HL-60 (cell line): Measurements from ENCODE around the gene ZC3H14.

Experiments used
- CTCF ChIP-seq: IDR thresholded peaks from one replicate; pipeline ENCODE4 v1.5.1; 2011; ENCODE audit warnings: low read length, control low read depth, inconsistent platforms; ENCODE audit not compliant: insufficient read depth
- GABPA ChIP-seq: IDR thresholded peaks from 2 replicates; pipeline ENCODE4 v1.6.1; 2012; ENCODE audit warnings: low read depth
- POLR2AphosphoS5 ChIP-seq: IDR thresholded peaks from 2 replicates; pipeline ENCODE4 v1.6.1; 2012; ENCODE audit warnings: low read depth
- TF ChIP-seq, protein P1 (sequence below): IDR thresholded peaks from 2 replicates; pipeline ENCODE4 v1.6.1; 2012; ENCODE audit warnings: low read depth; ENCODE audit not compliant: insufficient replicate concordance

GRCh38 chr14:88611878-88612277 is 49.0 kb downstream of the ZC3H14 start:
- TF ChIP-seq CTCF = no peak
- no peak for TF ChIP-seq POLR2AphosphoS5
- no peak for TF ChIP-seq GABPA
- TF ChIP-seq, protein P1, sequence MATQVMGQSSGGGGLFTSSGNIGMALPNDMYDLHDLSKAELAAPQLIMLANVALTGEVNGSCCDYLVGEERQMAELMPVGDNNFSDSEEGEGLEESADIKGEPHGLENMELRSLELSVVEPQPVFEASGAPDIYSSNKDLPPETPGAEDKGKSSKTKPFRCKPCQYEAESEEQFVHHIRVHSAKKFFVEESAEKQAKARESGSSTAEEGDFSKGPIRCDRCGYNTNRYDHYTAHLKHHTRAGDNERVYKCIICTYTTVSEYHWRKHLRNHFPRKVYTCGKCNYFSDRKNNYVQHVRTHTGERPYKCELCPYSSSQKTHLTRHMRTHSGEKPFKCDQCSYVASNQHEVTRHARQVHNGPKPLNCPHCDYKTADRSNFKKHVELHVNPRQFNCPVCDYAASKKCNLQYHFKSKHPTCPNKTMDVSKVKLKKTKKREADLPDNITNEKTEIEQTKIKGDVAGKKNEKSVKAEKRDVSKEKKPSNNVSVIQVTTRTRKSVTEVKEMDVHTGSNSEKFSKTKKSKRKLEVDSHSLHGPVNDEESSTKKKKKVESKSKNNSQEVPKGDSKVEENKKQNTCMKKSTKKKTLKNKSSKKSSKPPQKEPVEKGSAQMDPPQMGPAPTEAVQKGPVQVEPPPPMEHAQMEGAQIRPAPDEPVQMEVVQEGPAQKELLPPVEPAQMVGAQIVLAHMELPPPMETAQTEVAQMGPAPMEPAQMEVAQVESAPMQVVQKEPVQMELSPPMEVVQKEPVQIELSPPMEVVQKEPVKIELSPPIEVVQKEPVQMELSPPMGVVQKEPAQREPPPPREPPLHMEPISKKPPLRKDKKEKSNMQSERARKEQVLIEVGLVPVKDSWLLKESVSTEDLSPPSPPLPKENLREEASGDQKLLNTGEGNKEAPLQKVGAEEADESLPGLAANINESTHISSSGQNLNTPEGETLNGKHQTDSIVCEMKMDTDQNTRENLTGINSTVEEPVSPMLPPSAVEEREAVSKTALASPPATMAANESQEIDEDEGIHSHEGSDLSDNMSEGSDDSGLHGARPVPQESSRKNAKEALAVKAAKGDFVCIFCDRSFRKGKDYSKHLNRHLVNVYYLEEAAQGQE = no peak
